ENCODE data around the gene SMAD3.
"Not testable (repeated sequence)": the region's sequence is repeated elsewhere in the genome, so short reads cannot be mapped to it uniquely, and the experiment has no call there.

SMAD3 gene

GRCh38 chr15:67109141-67110034, 44.0 kb downstream of the SMAD3 start:
- DNase-seq (ENCODE audit: low read depth): no peak

- DNase-seq (ENCODE audit: low read depth): no peak
These were observed 45.0 kb downstream of the SMAD3 start for GRCh38 chr15:67110361-67110781.

- DNase-seq (ENCODE audit: low read depth): no peak
These were observed 45.8 kb downstream of the SMAD3 start for GRCh38 chr15:67110958-67111864.

- no peak for DNase-seq (ENCODE audit: low read depth)
These were observed 48.6 kb downstream of the SMAD3 start for GRCh38 chr15:67114046-67114445.

GRCh38 chr15:67114846-67115585, 49.6 kb downstream of the SMAD3 start:
- DNase-seq (ENCODE audit: low read depth): no peak

- no peak for DNase-seq (ENCODE audit: low read depth)
These were observed 50.2 kb downstream of the SMAD3 start for GRCh38 chr15:67115586-67115969.

- DNase-seq (ENCODE audit: low read depth): no peak
These were observed 51.3 kb downstream of the SMAD3 start for GRCh38 chr15:67116742-67117141.

GRCh38 chr15:67117370-67117769, 52.0 kb downstream of the SMAD3 start:
- no peak for DNase-seq (ENCODE audit: low read depth)

- DNase-seq (ENCODE audit: low read depth): no peak
These were observed 53.4 kb downstream of the SMAD3 start for GRCh38 chr15:67118808-67119207.

- DNase-seq (ENCODE audit: low read depth): no peak
These were observed 53.9 kb downstream of the SMAD3 start for GRCh38 chr15:67119238-67119846.

- no peak for DNase-seq (ENCODE audit: low read depth)
These were observed 54.8 kb downstream of the SMAD3 start for GRCh38 chr15:67120009-67120838.

GRCh38 chr15:67120839-67121643, 55.6 kb downstream of the SMAD3 start:
- no peak for DNase-seq (ENCODE audit: low read depth)

- no peak for DNase-seq (ENCODE audit: low read depth)
These were observed 56.5 kb downstream of the SMAD3 start for GRCh38 chr15:67121644-67122605.

GRCh38 chr15:67122816-67123215, 57.4 kb downstream of the SMAD3 start:
- not testable (repeated sequence) for DNase-seq (ENCODE audit: low read depth)

GRCh38 chr15:67123291-67123690, 57.9 kb downstream of the SMAD3 start:
- not testable (repeated sequence) for DNase-seq (ENCODE audit: low read depth)

- peak; percentile 29 for DNase-seq (ENCODE audit: low read depth)
These were observed 58.7 kb downstream of the SMAD3 start for GRCh38 chr15:67124111-67124510.

- DNase-seq (ENCODE audit: low read depth): no peak
These were observed 59.6 kb downstream of the SMAD3 start for GRCh38 chr15:67124911-67125588.
